Measurements from ENCODE around the gene RERG. TPM values are rescaled to one million over a fixed set of nuclear protein-coding genes. Genes with fewer than 3 reads are reported as not detected.
"Not testable (repeated sequence)": the region's sequence is repeated elsewhere in the genome, so short reads cannot be mapped to it uniquely, and the experiment has no call there.

Gene RERG
- total and polyA plus RNA-seq, 2 of the 4 experiments (the other 2 are of a cell fraction): not detected

DNA sequence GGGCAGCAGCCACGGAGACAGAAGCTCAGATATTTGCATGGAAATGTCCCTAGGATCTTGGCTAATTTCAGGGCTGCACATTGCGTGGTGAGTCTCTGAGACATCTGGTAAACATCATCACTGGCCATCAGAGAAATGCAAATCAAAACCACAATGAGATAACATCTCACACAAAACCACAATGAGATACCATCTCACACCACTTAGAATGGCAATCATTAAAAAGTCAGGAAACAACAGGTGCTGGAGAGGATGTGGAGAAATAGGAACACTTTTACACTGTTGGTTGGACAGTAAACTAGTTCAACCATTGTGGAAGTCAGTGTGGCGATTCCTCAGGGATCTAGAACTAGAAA lies 4.6 kb upstream of the RERG start:
- in situ Hi-C loops (cut with MboI; ENCODE audit: low sequenced_read_pairs); H3K4me1 ChIP-seq (ENCODE audit: control insufficient read depth, insufficient read depth, low read length); H3K23ac ChIP-seq (ENCODE audit: low read depth, low read length); H4K91ac ChIP-seq (ENCODE audit: insufficient read depth, low read depth, low read length); H2BK5ac ChIP-seq (ENCODE audit: low read depth, low read length, poor library complexity, severe bottlenecking); H3K27ac ChIP-seq (ENCODE audit: insufficient read depth, low read length); H2BK20ac ChIP-seq (ENCODE audit: low read depth, low read length); ATAC-seq (ENCODE audit: low read depth); H3K9me3 ChIP-seq (ENCODE audit: control insufficient read depth, insufficient read depth, low read length); H3K4me2 ChIP-seq (ENCODE audit: low read depth, low read length); H3K18ac ChIP-seq (ENCODE audit: low read depth, low read length); H2AK9ac ChIP-seq (replicated peaks; ENCODE audit: low read depth, low read length, poor library complexity); H4K5ac ChIP-seq (ENCODE audit: low read depth, low read length); POLR2A ChIA-PET (ENCODE audit: unreplicated experiment); H4K8ac ChIP-seq (ENCODE audit: low read depth in 2 of 2, low read length in 2 of 2); H2AK5ac ChIP-seq (ENCODE audit: low read depth, low read length); dilution Hi-C loops (cut with HindIII; ENCODE audit: low sequenced_read_pairs, unreplicated experiment); H3K14ac ChIP-seq (replicated peaks; ENCODE audit: low read depth, low read length); H2BK120ac ChIP-seq (ENCODE audit: low read depth, low read length); H2BK15ac ChIP-seq (ENCODE audit: low read depth, low read length); H3K9me1 ChIP-seq (ENCODE audit: insufficient read depth, low read length); H3K27me3 ChIP-seq (ENCODE audit: control insufficient read depth, insufficient read depth, low read length); H2AFZ ChIP-seq (replicated peaks; ENCODE audit: low read length, poor library complexity); CTCF ChIA-PET; H3K36me3 ChIP-seq (ENCODE audit: control insufficient read depth, insufficient read depth, low read length); H3K4ac ChIP-seq (ENCODE audit: low read depth, low read length); H3K79me1 ChIP-seq (ENCODE audit: low read depth in 1 of 2, low read length in 2 of 2); BruUV-seq (replicated peaks); DNase-seq; H3K4me3 ChIP-seq (ENCODE audit: insufficient read depth, low read depth, low read length); H4K20me1 ChIP-seq (ENCODE audit: insufficient read depth, low read length); H3K56ac ChIP-seq (ENCODE audit: extremely low read depth, insufficient read depth, low read length); H3K9ac ChIP-seq (ENCODE audit: low read depth, low read length): not testable (repeated sequence)
- 17% methylated on average over 1 of the region's 3 CpGs; no CpG with 5 or more reads in 1 of the 2 experiments for WGBS, 2 experiments (ENCODE audit: extremely low coverage in 2 of 2, insufficient read length in 1 of 2)
- intact Hi-C loops (cut with micrococcal nuclease): loop anchor here (2.0 kb wide), 2 partner anchors 43 to 297 kb away; no protein-coding TSS in a partner anchor

All from IMR-90 (cell line).